T-helper 1 cell treated with Interleukin-12 subunit alpha and Interleukin-12 subunit beta and Interleukin-4 antibody, amounts not matched to agents 30 μg/mL and 1 μg/mL, for 36 hours (primary cell): ENCODE results near the gene CCDC3.

Experiments used
- H3K27ac Mint-ChIP-seq: one replicate; pipeline ENCODE4 v1.8.0; 2021; ENCODE audit warnings: mild to moderate bottlenecking, mixed read lengths
- H3K27me3 Mint-ChIP-seq: one replicate; pipeline ENCODE4 v1.8.0; 2021; ENCODE audit warnings: low read depth, mixed read lengths
- H3K36me3 Mint-ChIP-seq: one replicate; pipeline ENCODE4 v1.8.0; 2021; ENCODE audit warnings: low read depth, mixed read lengths
- H3K4me1 Mint-ChIP-seq: one replicate; pipeline ENCODE4 v1.8.0; 2021; ENCODE audit warnings: low read depth, mixed read lengths
- H3K4me3 Mint-ChIP-seq: one replicate; pipeline ENCODE4 v1.8.0; 2021; ENCODE audit warnings: mild to moderate bottlenecking, moderate library complexity, mixed read lengths
- H3K9me3 Mint-ChIP-seq: one replicate; pipeline ENCODE4 v1.8.0; 2021; ENCODE audit warnings: mixed read lengths

The CCDC3 gene

DNA sequence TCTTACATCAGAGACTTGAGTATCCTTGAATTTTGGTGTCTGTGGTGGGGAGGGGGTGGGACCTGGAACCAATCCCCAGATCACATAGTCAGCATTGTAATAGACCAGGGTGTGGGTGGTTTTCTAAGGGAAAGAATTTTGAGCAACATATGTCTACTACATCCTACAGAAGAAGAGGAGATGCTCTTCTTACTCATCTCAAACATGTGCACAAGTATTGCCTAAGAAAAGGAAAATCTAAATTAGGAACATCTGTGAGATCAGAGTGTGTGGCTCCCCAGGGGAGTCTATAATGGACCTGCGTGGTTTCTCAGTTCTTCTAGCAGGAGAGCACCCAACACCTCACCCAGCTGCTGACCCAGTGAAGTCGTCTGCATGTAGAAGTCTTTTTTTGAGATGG, 148.8 kb downstream of the CCDC3 start:
- Mint-ChIP-seq H3K27me3 (peaks cover 5% of the 10 kb centered on the region), H3K27ac (no peak overlapping the region)

GRCh38 chr10:12849319-12850181, 152.0 kb downstream of the CCDC3 start:
- Mint-ChIP-seq H3K27ac (no peak overlapping the region), H3K4me1 (no peaks in the 10 kb centered on the region), H3K9me3 (no peaks in the 10 kb centered on the region), H3K4me3 (no peak overlapping the region), H3K27me3 (peaks cover 16% of the 10 kb centered on the region), H3K36me3 (no peaks in the 10 kb centered on the region)

More for the DNA sequence above, 148.8 kb downstream of the CCDC3 start:
- Mint-ChIP-seq H3K9me3 (no peaks in the 10 kb centered on the region), H3K36me3 (no peaks in the 10 kb centered on the region), H3K4me1 (no peaks in the 10 kb centered on the region), H3K4me3 (no peak overlapping the region)

- no peak overlapping the region for H3K4me3 Mint-ChIP-seq
- no peaks in the 10 kb centered on the region for H3K9me3 Mint-ChIP-seq
- peaks cover 16% of the 10 kb centered on the region for H3K27me3 Mint-ChIP-seq
- no peaks in the 10 kb centered on the region for H3K4me1 Mint-ChIP-seq
- H3K36me3 Mint-ChIP-seq, result no peaks in the 10 kb centered on the region
- H3K27ac Mint-ChIP-seq, result no peak overlapping the region
Observed at GRCh38 chr10:12848439-12849173, 152.9 kb downstream of the CCDC3 start.

DNA sequence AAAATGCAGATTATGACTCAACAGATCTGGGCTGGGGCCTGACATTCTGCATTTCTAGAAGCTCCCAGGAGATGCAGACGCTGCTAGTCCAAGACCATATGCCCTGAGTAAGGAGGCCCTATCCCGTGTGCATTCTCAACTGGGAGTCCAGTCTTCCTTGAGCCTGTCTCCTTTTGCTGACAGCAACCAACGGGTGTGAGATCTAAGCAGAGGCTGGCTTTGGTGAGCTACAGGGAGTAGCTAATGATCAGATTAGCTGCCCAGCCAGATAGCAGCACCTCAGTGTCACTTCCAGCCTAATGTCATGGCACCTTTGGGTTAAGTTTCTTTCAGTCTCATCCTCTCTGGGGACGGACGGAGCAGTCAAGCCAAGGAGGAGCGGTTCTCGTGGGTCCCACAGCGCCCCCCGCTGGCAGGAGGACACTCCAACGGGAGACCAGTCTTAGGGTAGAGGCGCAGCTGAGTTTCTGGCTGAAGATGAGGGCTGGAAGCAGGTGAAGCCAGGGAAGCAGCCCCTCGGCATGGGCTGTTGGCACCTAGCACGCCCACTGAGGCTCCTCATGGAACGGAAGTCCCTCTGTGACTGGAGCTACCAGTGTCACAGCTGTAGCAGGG, 154.0 kb downstream of the CCDC3 start:
- H3K4me3 Mint-ChIP-seq, result no peak overlapping the region
- H3K27ac Mint-ChIP-seq, result no peak overlapping the region
- no peaks in the 10 kb centered on the region for H3K4me1 Mint-ChIP-seq
- no peaks in the 10 kb centered on the region for H3K36me3 Mint-ChIP-seq
- H3K27me3 Mint-ChIP-seq, result peaks cover 16% of the 10 kb centered on the region
- H3K9me3 Mint-ChIP-seq, result no peaks in the 10 kb centered on the region

GRCh38 chr10:12846718-12847117, 154.8 kb downstream of the CCDC3 start:
- no peaks in the 10 kb centered on the region for H3K4me1 Mint-ChIP-seq
- no peak overlapping the region for H3K27ac Mint-ChIP-seq
- no peaks in the 10 kb centered on the region for H3K36me3 Mint-ChIP-seq
- H3K27me3 Mint-ChIP-seq, result peaks cover 16% of the 10 kb centered on the region
- H3K4me3 Mint-ChIP-seq, result no peak overlapping the region
- H3K9me3 Mint-ChIP-seq, result no peaks in the 10 kb centered on the region
